GM10266 (cell line): Measurements from ENCODE around the gene TBL3.

Experiments used
- DNase-seq: peaks from one replicate; pipeline ENCODE4 v3.0.0; 2012; ENCODE audit errors: extremely low spot score
- TF ChIP-seq, protein P1 (sequence below): IDR thresholded peaks from 2 replicates; pipeline ENCODE4 v1.5.1; 2012; ENCODE audit warnings: mild to moderate bottlenecking, low read depth; ENCODE audit not compliant: control insufficient read depth, insufficient read depth; ENCODE audit errors: missing control alignments

TBL3 gene

DNA sequence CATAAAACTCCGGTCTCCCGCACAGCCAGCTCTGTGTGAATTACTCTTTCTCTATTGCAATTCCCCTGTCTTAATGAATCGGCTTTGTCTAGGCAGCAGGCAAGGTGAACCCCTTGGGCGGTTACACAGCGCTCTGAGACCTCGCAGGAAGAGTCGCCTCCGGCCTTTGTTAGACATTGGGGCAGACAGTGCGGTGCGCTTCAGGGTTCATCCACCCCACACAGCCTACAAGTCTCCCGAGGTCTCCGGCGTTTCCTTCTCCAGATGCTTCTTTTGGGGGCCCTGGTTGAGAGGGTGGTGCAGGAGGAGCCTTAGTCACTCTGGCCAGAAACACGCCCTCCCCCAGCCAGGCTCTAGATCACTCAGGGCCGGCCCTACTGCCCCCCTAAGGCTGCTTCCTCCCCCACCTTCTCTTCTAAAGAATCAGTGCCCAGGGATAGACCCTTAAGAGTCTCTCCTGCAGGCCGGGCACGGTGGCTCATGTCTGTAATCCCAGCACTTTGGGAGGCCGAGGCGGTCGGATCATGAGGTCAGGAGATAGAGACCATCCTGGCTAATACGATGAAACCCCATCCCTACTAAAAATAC, 27.1 kb upstream of the TBL3 start:
- DNase-seq: no peak
- TF ChIP-seq, protein P1, sequence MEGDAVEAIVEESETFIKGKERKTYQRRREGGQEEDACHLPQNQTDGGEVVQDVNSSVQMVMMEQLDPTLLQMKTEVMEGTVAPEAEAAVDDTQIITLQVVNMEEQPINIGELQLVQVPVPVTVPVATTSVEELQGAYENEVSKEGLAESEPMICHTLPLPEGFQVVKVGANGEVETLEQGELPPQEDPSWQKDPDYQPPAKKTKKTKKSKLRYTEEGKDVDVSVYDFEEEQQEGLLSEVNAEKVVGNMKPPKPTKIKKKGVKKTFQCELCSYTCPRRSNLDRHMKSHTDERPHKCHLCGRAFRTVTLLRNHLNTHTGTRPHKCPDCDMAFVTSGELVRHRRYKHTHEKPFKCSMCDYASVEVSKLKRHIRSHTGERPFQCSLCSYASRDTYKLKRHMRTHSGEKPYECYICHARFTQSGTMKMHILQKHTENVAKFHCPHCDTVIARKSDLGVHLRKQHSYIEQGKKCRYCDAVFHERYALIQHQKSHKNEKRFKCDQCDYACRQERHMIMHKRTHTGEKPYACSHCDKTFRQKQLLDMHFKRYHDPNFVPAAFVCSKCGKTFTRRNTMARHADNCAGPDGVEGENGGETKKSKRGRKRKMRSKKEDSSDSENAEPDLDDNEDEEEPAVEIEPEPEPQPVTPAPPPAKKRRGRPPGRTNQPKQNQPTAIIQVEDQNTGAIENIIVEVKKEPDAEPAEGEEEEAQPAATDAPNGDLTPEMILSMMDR: no peak

DNA sequence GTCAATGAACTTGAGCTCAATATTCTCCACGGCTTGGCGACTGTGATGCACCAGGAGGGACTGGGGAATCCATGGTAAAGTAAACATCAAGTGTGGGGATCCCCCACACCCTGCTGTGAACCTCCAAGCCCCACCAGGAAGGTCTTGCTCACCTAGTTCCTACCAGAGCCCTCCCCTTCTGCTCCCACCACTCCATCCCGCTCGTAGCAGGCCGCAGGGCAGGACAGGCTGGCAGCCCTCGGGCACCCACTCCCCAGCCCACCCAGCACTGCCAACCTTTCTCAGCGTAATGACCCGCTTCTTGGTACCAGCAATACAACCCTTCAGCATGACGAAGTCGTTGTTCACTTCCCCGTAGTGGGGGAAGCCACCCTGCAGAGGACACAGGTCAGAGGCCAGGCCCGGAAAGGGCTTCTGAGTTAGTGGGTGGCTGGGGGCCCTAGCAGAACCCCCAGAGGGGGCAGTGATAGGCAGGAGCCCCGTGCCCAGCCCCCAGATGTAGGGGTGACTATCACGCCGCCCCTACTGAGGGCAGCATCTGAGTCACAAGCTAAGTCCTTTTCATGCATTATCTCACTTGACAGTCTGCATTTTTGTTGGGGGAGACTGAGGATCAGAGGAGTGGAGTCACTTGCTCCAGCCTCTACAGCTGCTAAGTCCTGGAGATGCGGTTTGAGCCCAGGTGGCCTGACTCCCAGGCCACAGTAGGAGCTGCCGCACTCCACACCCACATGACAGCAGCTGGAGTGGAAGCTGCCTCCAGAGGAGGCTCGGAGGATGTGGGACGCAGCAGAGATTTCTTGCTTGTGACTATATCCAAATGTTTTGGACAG, 26.1 kb upstream of the TBL3 start:
- TF ChIP-seq, protein P1: no peak
- no peak for DNase-seq

DNA sequence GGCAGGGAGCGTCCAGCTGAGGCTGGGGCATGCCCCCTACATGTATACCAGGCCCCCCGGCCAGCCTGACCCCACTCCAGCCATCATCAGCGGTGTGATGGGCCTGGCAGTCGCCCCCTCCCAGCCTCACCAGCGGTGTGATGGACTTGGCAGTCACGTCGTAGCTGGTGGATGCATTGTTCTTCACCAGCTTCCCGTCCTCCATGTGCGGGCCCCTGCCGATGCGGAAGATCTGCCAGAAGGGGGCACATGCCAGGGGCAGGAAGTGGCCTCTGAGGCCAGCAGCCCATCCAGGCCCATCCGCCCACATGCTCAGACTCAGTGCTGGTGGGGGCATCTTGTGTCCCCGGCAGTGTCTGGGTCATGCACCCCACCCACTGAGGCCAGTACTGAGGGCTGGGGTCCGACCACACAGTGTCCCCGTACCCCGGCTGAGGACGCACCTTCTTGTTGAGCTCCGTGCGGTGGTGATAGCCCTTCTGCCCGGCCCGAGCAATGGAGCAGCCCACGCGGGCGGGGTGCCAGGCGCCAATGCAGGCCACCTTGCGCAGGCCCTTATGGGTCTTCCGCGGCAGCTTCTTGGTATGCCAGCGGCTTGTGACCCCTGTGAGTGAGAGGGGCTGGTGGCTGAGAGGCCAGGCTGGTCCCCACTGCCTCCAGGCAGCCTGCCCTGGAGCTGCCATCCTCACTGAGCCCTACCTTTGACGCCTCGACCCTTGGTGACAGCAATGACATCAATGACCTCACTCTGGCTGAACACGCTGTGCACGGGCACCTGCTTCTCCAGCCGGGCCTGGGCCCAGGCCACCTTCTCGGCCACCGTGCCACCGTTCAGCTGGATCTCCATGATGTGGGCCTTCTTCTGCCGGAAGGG, 25.1 kb upstream of the TBL3 start:
- TF ChIP-seq, protein P1: no peak

DNA sequence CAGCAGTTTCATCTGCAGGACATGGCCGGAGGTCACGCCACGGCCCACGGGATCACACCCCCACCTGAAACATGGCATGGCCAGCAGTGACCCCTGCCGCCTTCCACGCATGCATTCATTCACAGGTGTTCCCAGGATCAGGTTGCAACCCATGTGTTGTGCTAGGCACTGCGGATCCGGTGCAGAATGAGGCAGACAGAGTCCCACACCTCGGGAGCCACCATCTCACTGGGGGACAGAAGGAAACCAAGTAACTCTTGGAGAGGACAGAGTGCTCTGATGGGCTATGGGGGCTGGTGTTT, 24.5 kb upstream of the TBL3 start:
- TF ChIP-seq, protein P1: no peak
- no peak for DNase-seq

More for the DNA sequence above, 25.1 kb upstream of the TBL3 start:
- DNase-seq: no peak

DNA sequence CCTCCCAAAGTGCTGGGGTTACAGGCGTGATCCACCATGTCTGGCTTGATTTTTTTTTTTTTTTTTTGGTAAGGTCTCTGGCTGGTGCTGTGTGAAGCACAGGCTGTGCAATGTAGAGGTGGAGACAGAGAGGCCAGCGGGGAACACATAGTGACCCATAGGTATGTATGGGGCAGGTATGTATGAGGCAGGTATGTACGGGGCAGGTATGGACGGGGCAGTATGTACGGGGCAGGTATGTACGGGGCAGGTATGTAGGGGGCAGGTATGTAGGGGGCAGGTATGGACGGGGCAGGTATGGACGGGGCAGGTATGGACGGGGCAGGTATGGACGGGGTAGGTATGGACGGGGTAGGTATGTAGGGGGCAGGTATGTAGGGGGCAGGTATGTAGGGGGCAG, 22.3 kb upstream of the TBL3 start:
- TF ChIP-seq, protein P1: no peak
- no peak for DNase-seq

DNA sequence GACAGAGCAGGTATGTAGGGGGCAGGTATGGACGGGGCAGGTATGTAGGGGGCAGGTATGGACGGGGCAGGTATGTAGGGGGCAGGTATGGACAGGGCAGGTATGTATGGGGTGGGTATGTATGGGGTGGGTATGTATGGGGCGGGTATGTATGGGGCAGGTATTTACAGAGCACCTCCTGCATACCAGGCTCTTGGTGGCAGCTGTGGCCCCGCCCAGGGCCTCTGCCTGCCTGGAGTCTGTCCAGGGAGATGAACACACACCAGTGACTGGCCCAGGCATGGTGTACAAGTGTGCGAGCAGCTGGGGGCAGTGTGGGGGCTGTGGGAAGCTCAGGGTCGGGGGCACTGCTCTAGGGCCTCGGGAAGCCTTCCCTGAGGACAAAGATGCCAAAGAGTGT, 21.8 kb upstream of the TBL3 start:
- TF ChIP-seq, protein P1: no peak

More for the DNA sequence above, 21.8 kb upstream of the TBL3 start:
- DNase-seq: no peak
